Endothelial cell of umbilical vein (primary cell): Measurements from ENCODE around the gene NDST4. TPM values are rescaled to one million over a fixed set of nuclear protein-coding genes. Genes with fewer than 3 reads are reported as not detected.

Source experiments
- BruUV-seq: library from RNA; stranded (reverse); fragments of 400-500 nt; replicated peaks from 2 replicates; lab custom pipeline; 2021; lab: Mats Ljungman, UMichigan
- CTCF ChIA-PET: fragments of 300-600, 350-600 bp; sonication (Branson Sonifier 250); formaldehyde crosslinking; loops from one replicate; lab custom pipeline; 2021; ENCODE audit warnings: antibody characterized with exemption, inconsistent platforms; lab: Charles Lee
- POLR2A ChIA-PET: fragments of 300-600, 350-600 bp; sonication (Branson Sonifier 250); formaldehyde crosslinking; loops from one replicate; lab custom pipeline; 2021; ENCODE audit warnings: antibody characterized with exemption, inconsistent platforms; lab: Charles Lee
- DNase-seq: peaks from one replicate; pipeline ENCODE4 v3.0.0-alpha.2; 2011; ENCODE audit warnings: low read depth, low spot score
- FAIRE-seq: peaks from 2 replicates; lab custom pipeline; 2011; peaks lifted over from hg19 to GRCh38; lab: Jason Lieb, UNC
- H2AFZ ChIP-seq: 2 replicates; pipeline ENCODE4 v1.6.0; 2012; ENCODE audit warnings: low read depth, low read length, control low read depth, inconsistent platforms
- H3K27ac ChIP-seq: 2 replicates; pipeline ENCODE4 v1.5.1; 2011; ENCODE audit warnings: low read depth, mild to moderate bottlenecking, control low read depth, low read length, moderate library complexity; ENCODE audit not compliant: insufficient read depth
- H3K27me3 ChIP-seq, 2 experiments: 2 replicates each; pipeline versions ENCODE4 v1.6.0 to v1.6.1; 2011; ENCODE audit warnings: low read length in 2 of 2, mixed read lengths in 1 of 2; ENCODE audit not compliant: control insufficient read depth in 2 of 2, insufficient read depth in 2 of 2
- H3K36me3 ChIP-seq, 2 experiments: 2 replicates in 1 of 2; 3 replicates in 1 of 2; pipeline ENCODE4 v1.5.1; 2011; ENCODE audit warnings: low read length in 2 of 2, mild to moderate bottlenecking in 1 of 2, moderate library complexity in 1 of 2; ENCODE audit not compliant: control insufficient read depth in 2 of 2, insufficient read depth in 2 of 2; ENCODE audit errors: extremely low read depth in 1 of 2
- H3K4me1 ChIP-seq: 3 replicates; pipeline ENCODE4 v1.5.1; 2011; ENCODE audit warnings: mild to moderate bottlenecking, low read length; ENCODE audit not compliant: control insufficient read depth, insufficient read depth; ENCODE audit errors: extremely low read depth
- H3K4me2 ChIP-seq: 2 replicates; pipeline ENCODE4 v1.6.1; 2011; ENCODE audit warnings: low read length, control low read depth, mixed read lengths; ENCODE audit not compliant: insufficient read depth
- H3K4me3 ChIP-seq, 3 experiments: fragments of 200-600 bp in 1 of 3; sonication (generic), shearing (Covaris generic) in 1 of 3; replicated peaks in 1 of 3; 2 replicates each; pipeline ENCODE4 v1.5.1; 2011 to 2016; ENCODE audit warnings: control low read depth in 3 of 3, low read length in 3 of 3, mild to moderate bottlenecking in 2 of 3, inconsistent platforms in 1 of 3, low read depth in 1 of 3, moderate library complexity in 1 of 3; ENCODE audit not compliant: insufficient read depth in 1 of 3
- H3K79me2 ChIP-seq: 2 replicates; pipeline ENCODE4 v1.6.0; 2012; ENCODE audit warnings: low read length, inconsistent platforms; ENCODE audit not compliant: control insufficient read depth, insufficient read depth
- H3K9ac ChIP-seq: replicated peaks from 2 replicates; pipeline ENCODE3; 2011; ENCODE audit warnings: low read length, control low read depth; ENCODE audit not compliant: insufficient read depth; ENCODE audit errors: extremely low read depth
- H3K9me1 ChIP-seq: replicated peaks from 3 replicates; pipeline ENCODE4 v1.6.0; 2011; ENCODE audit warnings: mild to moderate bottlenecking, low read length; ENCODE audit not compliant: control insufficient read depth, insufficient read depth; ENCODE audit errors: extremely low read depth
- H3K9me3 ChIP-seq: replicated peaks from 2 replicates; pipeline ENCODE4 v1.5.1; 2012; ENCODE audit warnings: low read length, inconsistent platforms; ENCODE audit not compliant: control insufficient read depth, insufficient read depth
- H4K20me1 ChIP-seq: replicated peaks from 2 replicates; pipeline ENCODE3; 2011; ENCODE audit warnings: mild to moderate bottlenecking, low read length; ENCODE audit not compliant: control insufficient read depth, insufficient read depth; ENCODE audit errors: extremely low read depth
- CTCF ChIP-seq, 2 donors: IDR thresholded peaks; 1 replicate in 1 of 2; 2 replicates in 1 of 2; pipeline ENCODE4 v1.5.1; 2011; ENCODE audit warnings: low read length in 2 of 2, mild to moderate bottlenecking in 2 of 2, moderate library complexity in 2 of 2, control low read depth in 1 of 2, inconsistent platforms in 1 of 2, low read depth in 1 of 2; ENCODE audit not compliant: insufficient read depth in 1 of 2; ENCODE audit errors: extremely low read depth in 1 of 2
- EZH2 ChIP-seq: IDR thresholded peaks from 2 replicates; pipeline ENCODE4 v1.6.1; 2012; ENCODE audit warnings: borderline replicate concordance, low read depth, mild to moderate bottlenecking, moderate library complexity, low read length, inconsistent platforms; ENCODE audit not compliant: severe bottlenecking
- FOS ChIP-seq: IDR thresholded peaks from 2 replicates; pipeline ENCODE4 v1.6.1; 2011; ENCODE audit warnings: mild to moderate bottlenecking, low read length, moderate library complexity, borderline replicate concordance; ENCODE audit not compliant: insufficient read depth
- GATA2 ChIP-seq: IDR thresholded peaks from 2 replicates; pipeline ENCODE4 v1.7.0; 2011; ENCODE audit warnings: low read depth, mild to moderate bottlenecking, moderate library complexity, mixed read lengths, low read length; ENCODE audit not compliant: insufficient read length, insufficient read depth
- JUN ChIP-seq: IDR thresholded peaks from 2 replicates; pipeline ENCODE4 v1.6.1; 2011; ENCODE audit warnings: borderline replicate concordance, low read depth; ENCODE audit not compliant: insufficient read length, insufficient read depth
- MYC ChIP-seq: IDR thresholded peaks from one replicate; pipeline ENCODE4 v1.6.1; 2011; ENCODE audit warnings: mild to moderate bottlenecking, low read depth, low read length
- POLR2A ChIP-seq: IDR thresholded peaks from 2 replicates; pipeline ENCODE4 v1.6.1; 2012; ENCODE audit warnings: low read depth, mild to moderate bottlenecking, control low read depth, low read length
- POLR2AphosphoS5 ChIP-seq: IDR thresholded peaks from 2 replicates; pipeline ENCODE4 v1.6.1; 2012; ENCODE audit warnings: low read depth, mild to moderate bottlenecking, control low read depth, low read length, moderate library complexity; ENCODE audit not compliant: insufficient read depth
- dilution Hi-C: fragments of 300-500 bp; cut with MboI; formaldehyde crosslinking; loops from one replicate; pipeline ENCODE4 v1.15.0; 2019; ENCODE audit warnings: low sequenced_read_pairs; ENCODE audit not compliant: extremely low pct_ligation_motif_present
- intact Hi-C: fragments of 100-400 bp; cut with micrococcal nuclease; formaldehyde crosslinking; loops from one replicate; pipeline ENCODE4 v1.10.0; 2022
- polyA plus RNA-seq, 4 experiments: library from polyadenylated mRNA; depleted of rRNA in 3 of 4; stranded (reverse) in 3 of 4; unstranded in 1 of 4; fragments of >200 nt; gene quantifications; 2 replicates each; pipeline versions ENCODE4 v1.2.1 to v1.2.3, GENCODE V29; 2011 to 2012; ENCODE audit warnings: missing spikeins in 1 of 4
- total RNA-seq: library from RNA; stranded (reverse); gene quantifications from 2 replicates; pipeline ENCODE4 v1.2.3, GENCODE V29; 2021
- TF ChIP-seq, protein P1 (sequence below): IDR thresholded peaks from 2 replicates; pipeline ENCODE4 v1.6.1; 2011; ENCODE audit not compliant: insufficient read depth, insufficient read length

NDST4 gene
- total and polyA plus RNA-seq, 2 donors (not counting 3 experiments of a cell fraction or from before 2014, with no cell fraction given), result not detected

- Histone ChIP-seq H3K36me3 (no peaks in the 10 kb centered on the region), H3K27me3 (no peaks in the 10 kb centered on the region), H4K20me1 (no peaks in the 10 kb centered on the region), H2AFZ (no peak overlapping the region), H3K4me2 (no peak overlapping the region), H3K4me3 (no peak overlapping the region), H3K9me3 (peaks cover 2% of the 10 kb centered on the region), H3K27ac (no peak overlapping the region), H3K4me1 (no peaks in the 10 kb centered on the region), H3K9me1 (no peaks in the 10 kb centered on the region), H3K79me2 (no peaks in the 10 kb centered on the region), H3K9ac (no peak overlapping the region)
- CTCF ChIA-PET, result no interaction called here
- FAIRE-seq, result no peak
- DNase-seq, result no peak
- dilution Hi-C loops, result no loop called here
- intact Hi-C loops, result no loop called here
- TF ChIP-seq EZH2, result no peak
- no peak for TF ChIP-seq GATA2
- no peak for TF ChIP-seq MYC
- TF ChIP-seq POLR2AphosphoS5, result no peak
- no peak for TF ChIP-seq POLR2A
- no peak for TF ChIP-seq CTCF (IDR thresholded peaks at IDR 0.05; ENCODE audit: extremely low read depth in 1 of 2, insufficient read depth in 1 of 2, low read depth in 1 of 2, low read length in 2 of 2)
- TF ChIP-seq FOS, result no peak
- no peak for TF ChIP-seq JUN
- TF ChIP-seq, protein P1, sequence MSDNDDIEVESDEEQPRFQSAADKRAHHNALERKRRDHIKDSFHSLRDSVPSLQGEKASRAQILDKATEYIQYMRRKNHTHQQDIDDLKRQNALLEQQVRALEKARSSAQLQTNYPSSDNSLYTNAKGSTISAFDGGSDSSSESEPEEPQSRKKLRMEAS, result no peak
- BruUV-seq, result no TSS peak
- POLR2A ChIA-PET, result no interaction called here
Observed at GRCh38 chr4:115030281-115030680, 83.1 kb downstream of the NDST4 start.
